IMR-90 (cell line): Measurements from ENCODE around the gene CES2.

Source experiments
- BHLHE40 ChIP-seq: fragments of 150-350 bp; IDR thresholded peaks from 2 replicates; pipeline ENCODE4 v1.6.1; 2016; ENCODE audit warnings: mild to moderate bottlenecking, low read depth, low read length
- CEBPB ChIP-seq: IDR thresholded peaks from 2 replicates; pipeline ENCODE4 v1.6.1; 2012; ENCODE audit warnings: low read depth, low read length, improper control_type of control experiment
- CHD1 ChIP-seq: IDR thresholded peaks from 2 replicates; pipeline ENCODE4 v1.6.1; 2012; ENCODE audit warnings: low read depth, low read length, improper control_type of control experiment
- CTCF ChIP-seq: conservative IDR thresholded peaks from 2 replicates; pipeline ENCODE4 v1.5.1; 2012; ENCODE audit warnings: mild to moderate bottlenecking, low read depth, low read length, improper control_type of control experiment
- ELK1 ChIP-seq: fragments of 150-350 bp; IDR thresholded peaks from 2 replicates; pipeline ENCODE4 v1.6.1; 2016; ENCODE audit warnings: low read depth, mild to moderate bottlenecking, low read length, moderate library complexity, borderline replicate concordance
- FOS ChIP-seq: fragments of 150-350 bp; IDR thresholded peaks from 2 replicates; pipeline ENCODE4 v1.6.1; 2016; ENCODE audit warnings: low read depth, low read length
- MAZ ChIP-seq: IDR thresholded peaks from 2 replicates; pipeline ENCODE4 v1.6.1; 2012; ENCODE audit warnings: low read depth, mild to moderate bottlenecking, low read length, improper control_type of control experiment, moderate library complexity, borderline replicate concordance
- MXI1 ChIP-seq: IDR thresholded peaks from 2 replicates; pipeline ENCODE4 v1.6.1; 2012; ENCODE audit warnings: low read depth, mild to moderate bottlenecking, low read length, moderate library complexity, borderline replicate concordance
- NFE2L2 ChIP-seq: fragments of 150-350 bp; IDR thresholded peaks from 2 replicates; pipeline ENCODE4 v1.6.1; 2016; ENCODE audit warnings: low read depth, mild to moderate bottlenecking, low read length
- POLR2A ChIP-seq: IDR thresholded peaks from 2 replicates; pipeline ENCODE4 v1.6.1; 2012; ENCODE audit warnings: mild to moderate bottlenecking, low read depth, low read length
- RAD21 ChIP-seq: IDR thresholded peaks from 2 replicates; pipeline ENCODE4 v1.6.1; 2012; ENCODE audit warnings: low read length, improper control_type of control experiment
- RCOR1 ChIP-seq: IDR thresholded peaks from 2 replicates; pipeline ENCODE4 v1.6.1; 2012; ENCODE audit warnings: mild to moderate bottlenecking, low read length, improper control_type of control experiment; ENCODE audit not compliant: insufficient replicate concordance
- USF2 ChIP-seq: fragments of 150-350 bp; IDR thresholded peaks from 2 replicates; pipeline ENCODE4 v1.6.1; 2017; ENCODE audit warnings: mild to moderate bottlenecking, antibody characterized with exemption, low read length, low read depth

- TF ChIP-seq BHLHE40 (no peak), CTCF (no peak), MXI1 (no peak), POLR2A (no peak), MAZ (no peak), CHD1 (no peak), USF2 (no peak), CEBPB (no peak), NFE2L2 (no peak), RCOR1 (no peak), RAD21 (no peak), FOS (no peak), ELK1 (no peak)
Measured at GRCh38 chr16:66903544-66904427, 31.5 kb upstream of the CES2 start.
